Left cardiac atrium (tissue), 4 donors: Measurements from ENCODE around the gene TTC39C. TPM values are rescaled to one million over a fixed set of nuclear protein-coding genes. Genes with fewer than 3 reads are reported as not detected.
"Not testable (repeated sequence)": the region's sequence is repeated elsewhere in the genome, so short reads cannot be mapped to it uniquely, and the experiment has no call there.

ENCODE experiments used
- ATAC-seq, 2 donors: fragments of 200-7000 bp; cut with Tn5 transposase; one replicate each; pipeline ENCODE4 v1.9.1; 2020; ENCODE audit warnings: mild to moderate bottlenecking in 2 of 2, moderate library complexity in 2 of 2
- DNase-seq: peaks from one replicate; pipeline ENCODE4 v3.0.0-alpha.2; 2020
- intact Hi-C, 2 donors: fragments of 100-400 bp; cut with DNase I; formaldehyde crosslinking; loops; one replicate each; pipeline versions ENCODE4 v1.14.1 to v1.15.1; 2022 to 2023
- total RNA-seq, 2 donors: library from RNA; stranded (reverse); fragmentation: NEBNext Ultra II Directional; extraction: Animal tissue kit (Norgen Biotek cat#: 25700); gene quantifications; one replicate each; pipeline ENCODE4 v1.2.1, GENCODE V29; 2021
- donor health status: DM: no; HTN: yes; CAD: no.
- donor health status: DM: no; HTN: yes; CAD: no; lungs with severe emphysema.
- donor health status: DM: yes; HTN: yes; CAD: no.
- donor health status: Dilated cardiomyopathy.

TTC39C gene
- total RNA-seq, 2 donors from 2014 or later, result 7.6 to 8.9 TPM

GRCh38 chr18:24011123-24011917 lies 3.2 kb upstream of the TTC39C start:
- intact Hi-C loops, result loop anchor here (10.0 kb wide), 3 partner anchors 53 to 103 kb away; no protein-coding TSS in a partner anchor
- no peak for ATAC-seq
- DNase-seq, result no peak

DNA sequence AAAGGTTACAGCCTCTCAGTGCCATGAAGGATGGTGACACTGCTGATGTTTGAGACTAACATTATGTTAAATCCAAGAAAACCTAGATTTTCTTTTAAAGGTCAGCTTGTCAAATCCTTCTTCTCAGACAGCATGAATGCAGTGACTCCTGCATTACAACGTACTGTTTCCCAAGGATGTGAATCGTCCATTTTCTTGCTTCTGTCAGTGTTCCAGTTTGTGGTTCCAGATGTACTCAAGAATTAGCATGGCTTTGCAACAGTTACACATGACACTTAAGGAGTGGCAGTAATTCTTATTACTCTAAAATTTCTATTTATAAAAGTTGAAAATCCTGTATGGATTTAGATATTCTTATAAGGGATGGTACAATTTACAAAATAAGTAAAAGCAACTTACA lies 1.5 kb upstream of the TTC39C start:
- intact Hi-C loops, result loop anchor here (10.0 kb wide), 3 partner anchors 52 to 102 kb away; no protein-coding TSS in a partner anchor
- ATAC-seq, result no peak
- no peak for DNase-seq

- DNase-seq (peak; percentile 58), ATAC-seq (peak; percentile 28 to 45)
- intact Hi-C loops, result loop anchor here (10.0 kb wide), 3 partner anchors 50 to 100 kb away; no protein-coding TSS in a partner anchor
Observed at GRCh38 chr18:24014986-24015638, 558 bp downstream of the TTC39C start.

DNA sequence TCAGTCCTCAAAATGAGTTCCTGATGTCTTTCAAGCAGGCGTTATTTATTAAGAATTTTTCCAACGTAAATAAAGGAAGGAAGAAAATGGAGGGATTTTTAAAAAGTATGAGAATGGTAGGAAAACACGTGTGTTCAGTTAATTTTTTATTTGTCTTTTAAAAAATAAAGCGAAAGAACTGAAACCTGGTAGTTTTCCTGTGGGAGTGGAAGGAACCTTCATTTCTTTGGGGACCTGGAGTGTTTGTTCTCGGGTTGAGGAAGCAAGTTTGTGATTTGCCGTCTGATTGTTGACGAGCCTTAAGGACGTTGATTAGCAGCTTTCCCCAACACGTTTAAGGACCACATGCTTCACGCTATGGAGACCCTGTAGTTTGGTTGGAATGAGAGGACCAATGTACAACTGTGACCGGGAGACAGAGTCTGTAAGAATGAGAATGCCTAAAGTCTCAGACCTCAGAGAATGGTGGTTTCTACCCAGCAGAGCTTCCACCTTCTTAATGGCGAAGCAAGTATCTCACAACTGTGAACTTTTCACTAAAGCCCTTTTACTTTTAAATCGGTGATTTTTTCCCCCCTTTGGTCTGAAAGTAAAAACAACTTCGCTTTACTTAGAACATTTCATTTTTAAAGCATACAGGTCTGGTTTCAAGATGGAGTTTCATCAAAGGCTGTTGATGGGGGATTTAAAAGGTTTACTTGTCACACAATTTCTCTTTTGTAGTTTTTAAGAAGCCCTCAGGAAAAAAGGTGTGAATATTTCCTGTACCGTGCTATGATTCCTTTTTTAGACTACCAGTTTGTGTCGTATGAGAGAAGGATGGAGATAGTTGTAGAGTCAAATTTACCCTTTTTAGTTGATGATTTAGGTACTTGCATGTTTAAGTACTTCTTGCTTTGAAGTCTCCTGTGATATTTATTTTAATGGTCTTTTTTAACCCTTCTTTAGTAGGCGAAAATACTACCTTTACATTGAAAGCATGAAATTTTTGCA lies 1.4 kb downstream of the TTC39C start:
- intact Hi-C loops, result loop anchor here (10.0 kb wide), 3 partner anchors 49 to 99 kb away; no protein-coding TSS in a partner anchor
- DNase-seq, result no peak

DNA sequence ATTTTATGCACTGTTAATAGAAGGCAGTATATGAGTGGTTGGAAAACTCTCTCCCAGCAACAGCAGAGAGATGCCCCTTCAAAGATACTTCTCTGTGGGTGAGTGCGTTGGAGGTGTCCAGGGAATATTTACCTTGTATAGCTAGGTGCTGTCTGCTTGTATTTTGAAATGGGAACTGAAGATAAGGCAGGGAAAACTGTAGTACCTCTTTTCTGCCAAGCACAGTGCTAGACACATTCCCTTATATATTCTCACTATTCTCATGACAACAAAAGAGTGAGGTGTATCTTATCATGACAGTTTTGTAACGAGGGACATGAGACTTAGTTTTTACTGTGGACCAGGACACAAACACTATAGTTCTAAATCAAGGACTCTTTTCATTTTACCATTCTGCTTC lies 2.1 kb downstream of the TTC39C start:
- ATAC-seq (no peak), DNase-seq (no peak)
- intact Hi-C loops, result loop anchor here (10.0 kb wide), 3 partner anchors 48 to 98 kb away; no protein-coding TSS in a partner anchor

More for the DNA sequence above, 1.4 kb downstream of the TTC39C start:
- no peak for ATAC-seq

DNA sequence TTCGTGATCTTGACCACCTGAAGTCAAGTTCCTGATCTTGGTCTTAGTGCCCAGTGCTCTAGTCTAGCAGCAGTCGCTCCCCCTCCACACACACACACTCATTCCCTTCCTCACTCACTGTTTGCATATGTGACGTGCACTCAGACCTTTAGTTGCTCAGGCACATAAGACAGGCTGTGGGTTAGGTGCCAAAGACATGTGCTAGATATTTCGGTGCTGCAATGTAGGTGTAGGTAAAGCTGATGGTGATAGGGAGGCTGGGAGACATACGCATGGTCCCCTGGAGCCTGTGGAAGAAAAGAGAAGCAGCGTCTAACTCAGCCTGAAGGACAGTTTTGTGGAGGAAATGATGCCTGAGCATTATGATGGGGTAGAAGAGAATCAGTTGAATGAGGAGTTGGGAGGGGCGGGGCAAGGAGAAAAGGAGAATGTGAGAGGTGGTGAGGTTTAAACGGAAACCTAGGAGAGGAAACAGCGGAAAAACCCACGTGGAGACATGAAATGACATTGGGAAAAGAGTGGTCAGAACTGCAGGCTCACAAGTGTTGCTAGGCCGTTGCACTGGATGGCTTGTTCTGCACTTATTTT lies 3.8 kb downstream of the TTC39C start:
- intact Hi-C loops, result loop anchor here (10.0 kb wide), 3 partner anchors 46 to 96 kb away; no protein-coding TSS in a partner anchor
- DNase-seq, result no peak
- no peak for ATAC-seq

DNA sequence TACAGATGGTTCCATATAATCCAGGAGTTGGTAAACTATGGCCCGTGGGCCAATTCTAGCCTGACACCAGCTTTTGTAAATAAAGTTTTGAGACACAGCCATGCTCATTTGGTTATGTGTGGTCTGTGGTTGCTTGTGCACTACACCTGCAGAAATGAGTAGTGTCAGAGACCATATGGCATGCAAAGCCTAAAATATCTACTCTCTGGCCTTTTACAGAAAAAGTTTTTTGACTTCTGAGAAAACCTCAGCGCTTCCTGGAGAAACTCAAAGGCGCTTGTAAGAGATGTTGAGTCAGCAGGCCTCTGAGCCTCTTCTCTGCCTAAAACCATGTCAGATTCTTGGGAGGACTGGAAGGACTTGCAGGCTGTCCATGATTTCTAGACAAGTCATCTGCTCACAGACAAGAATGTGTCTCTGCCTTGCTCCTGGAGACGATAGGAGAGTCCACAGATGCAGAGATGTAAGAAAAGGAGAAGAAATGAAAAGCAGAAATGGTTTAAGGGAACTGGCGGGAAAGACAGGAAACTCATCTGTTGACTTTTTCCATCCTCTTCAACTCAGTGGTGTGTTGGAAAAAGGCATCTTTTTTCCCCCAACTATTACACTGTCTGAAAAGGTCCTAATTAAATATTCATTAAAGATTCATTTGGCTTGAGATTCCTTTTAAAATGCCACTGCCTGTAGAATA lies 5.2 kb downstream of the TTC39C start:
- no peak for DNase-seq
- intact Hi-C loops, result loop anchor here (10.0 kb wide), 3 partner anchors 45 to 95 kb away; no protein-coding TSS in a partner anchor
- no peak for ATAC-seq

DNA sequence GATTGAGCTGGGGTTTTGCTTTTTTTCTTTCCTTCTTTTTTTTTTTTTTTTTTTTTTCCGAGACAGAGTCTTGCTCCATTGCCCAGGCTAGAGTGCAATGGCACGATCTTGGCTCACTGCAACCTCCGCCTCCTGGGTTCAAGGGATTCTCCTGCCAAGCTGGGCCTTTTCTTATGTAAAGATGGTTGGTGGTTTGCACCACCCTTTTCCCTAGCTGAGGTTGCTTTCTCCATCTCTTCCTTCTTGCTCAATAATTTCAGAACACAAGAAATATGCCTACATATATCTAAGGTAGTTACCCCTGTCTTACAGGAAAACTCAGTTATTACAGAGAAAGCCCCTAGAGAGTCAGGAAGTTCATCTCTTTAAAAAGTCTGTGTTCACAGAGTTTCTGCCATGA lies 7.0 kb downstream of the TTC39C start:
- ATAC-seq, result peak in 1 of 2 donors; percentile 53
- intact Hi-C loops, result no loop called here

GRCh38 chr18:24022161-24022560 lies 7.6 kb downstream of the TTC39C start:
- ATAC-seq (peak in 1 of 2 donors; percentile 32), DNase-seq (no peak)
- intact Hi-C loops, result no loop called here

More for the DNA sequence above, 7.0 kb downstream of the TTC39C start:
- no peak for DNase-seq

DNA sequence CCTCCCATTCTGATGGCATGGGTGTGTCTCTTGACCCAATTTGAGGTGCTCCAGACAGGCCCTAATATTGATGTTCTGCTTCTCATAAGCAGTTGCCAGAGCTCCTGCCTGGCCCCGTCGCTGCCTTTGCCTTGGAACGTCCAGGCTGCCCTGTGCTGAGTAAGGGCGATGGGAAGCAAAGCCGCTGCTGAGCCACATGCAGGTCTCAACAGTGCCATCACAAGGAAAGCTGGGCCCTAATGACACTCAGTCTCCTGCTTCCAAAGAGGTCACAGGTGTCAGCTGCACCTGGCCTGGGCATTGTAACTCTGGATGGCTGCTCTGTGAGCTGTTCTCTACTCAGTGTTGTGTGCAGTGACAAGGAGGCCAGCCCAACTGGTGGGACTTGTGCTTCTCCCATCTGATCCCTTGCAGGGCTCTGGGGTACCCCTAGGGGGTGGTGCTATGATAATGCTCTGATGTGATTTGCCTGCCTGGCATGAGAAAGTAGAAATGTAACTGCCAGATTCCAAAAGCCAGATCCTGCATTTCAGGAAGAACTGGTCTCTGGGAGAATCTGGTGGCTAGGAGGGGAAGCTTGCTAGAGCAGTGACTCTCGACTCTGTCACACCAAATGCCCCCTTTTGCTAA lies 8.7 kb downstream of the TTC39C start:
- no peak for DNase-seq
- intact Hi-C loops, result no loop called here
- ATAC-seq, result no peak

- intact Hi-C loops, result no loop called here
- DNase-seq (no peak), ATAC-seq (no peak)
Observed at GRCh38 chr18:24024425-24024824, 9.9 kb downstream of the TTC39C start.

- intact Hi-C loops, result no loop called here
- ATAC-seq (no peak), DNase-seq (no peak)
Observed at GRCh38 chr18:24026457-24026856, 11.9 kb downstream of the TTC39C start.

DNA sequence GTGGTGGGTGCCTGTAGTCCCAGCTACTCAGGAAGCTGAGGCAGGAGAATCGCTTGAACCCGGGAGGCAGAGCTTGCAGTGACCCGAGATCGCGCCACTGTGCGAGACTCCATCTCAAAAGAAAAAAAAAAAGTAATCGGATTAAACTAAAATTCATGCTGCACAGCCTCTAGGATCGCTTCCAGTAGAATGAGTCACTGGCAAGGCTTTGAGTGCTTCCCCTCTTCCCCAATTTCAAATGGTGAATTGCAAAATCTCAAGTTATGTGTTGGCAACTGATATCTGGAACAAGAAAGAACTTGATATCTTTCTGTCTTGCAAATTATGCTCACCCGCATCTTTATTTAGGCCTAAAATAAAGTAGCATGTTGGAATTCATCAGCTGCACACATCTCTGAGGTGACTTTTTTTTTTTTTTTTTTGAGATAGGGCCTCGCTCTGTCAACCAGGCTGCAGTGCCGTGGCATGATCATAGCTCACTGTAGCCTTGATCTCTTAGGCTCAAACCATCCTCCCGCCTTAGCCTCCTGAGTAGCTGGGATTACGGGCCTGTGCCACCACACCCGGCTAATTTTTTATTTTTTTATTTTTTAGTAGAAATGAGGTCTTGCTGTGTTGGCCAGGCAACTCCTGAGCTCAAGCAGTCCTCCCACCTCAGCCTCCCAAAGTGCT lies 12.7 kb downstream of the TTC39C start:
- intact Hi-C loops, result no loop called here
- ATAC-seq, result peak; percentile 89 to 92
- DNase-seq, result peak; percentile 57

GRCh38 chr18:24028946-24029345 lies 14.4 kb downstream of the TTC39C start:
- ATAC-seq, intact Hi-C loops, DNase-seq: not testable (repeated sequence)

DNA sequence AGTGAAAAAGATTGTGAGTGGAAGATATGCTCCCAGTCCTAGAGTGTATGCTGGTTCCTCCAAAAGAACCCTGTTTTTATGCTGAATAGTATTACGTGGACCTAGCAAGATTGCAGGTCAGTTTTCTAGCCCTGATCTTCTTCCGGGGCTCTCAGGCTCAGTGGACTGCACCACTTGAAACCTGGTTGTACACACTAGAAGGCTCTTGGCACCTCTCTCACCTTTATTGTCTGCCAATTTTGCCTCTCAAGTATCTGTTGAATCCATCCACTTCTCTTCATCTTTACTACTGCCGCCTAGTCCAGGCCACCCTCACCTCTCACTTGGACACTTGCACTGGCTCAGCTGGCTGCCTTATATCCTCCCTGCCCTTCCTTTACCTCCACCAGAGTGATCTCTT lies 16.8 kb downstream of the TTC39C start:
- ATAC-seq (no peak), DNase-seq (no peak)
- intact Hi-C loops, result no loop called here

DNA sequence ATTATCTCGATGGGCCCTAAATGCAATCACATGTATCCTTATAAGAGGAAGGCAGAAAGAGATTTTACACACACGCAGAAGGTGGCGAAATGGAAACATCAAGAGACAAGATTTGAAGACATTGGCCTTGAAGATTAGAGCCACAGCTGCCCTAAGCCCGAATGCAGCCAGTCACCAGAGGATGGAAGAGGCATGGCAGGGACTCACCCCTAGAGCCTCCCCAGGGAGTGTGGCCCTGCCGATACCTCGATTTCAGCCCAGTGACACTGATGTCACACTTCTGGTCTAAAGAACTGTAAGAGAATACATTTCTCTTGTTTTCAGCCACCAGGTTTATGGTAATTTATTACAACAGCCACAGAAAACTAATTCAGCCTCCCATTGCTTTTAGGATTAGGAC lies 17.4 kb downstream of the TTC39C start:
- ATAC-seq (no peak), DNase-seq (no peak)
- intact Hi-C loops, result no loop called here
